Measurements from ENCODE around the gene TC2N.
"Not testable (repeated sequence)": the region's sequence is repeated elsewhere in the genome, so short reads cannot be mapped to it uniquely, and the experiment has no call there.

The TC2N gene

GRCh38 chr14:91901449-91902226 lies 34.3 kb upstream of the TC2N start:
- no peak for TF ChIP-seq EZH2 (IDR thresholded peaks at IDR 0.05; ENCODE audit: borderline replicate concordance, low read length)
- TF ChIP-seq, protein P1, sequence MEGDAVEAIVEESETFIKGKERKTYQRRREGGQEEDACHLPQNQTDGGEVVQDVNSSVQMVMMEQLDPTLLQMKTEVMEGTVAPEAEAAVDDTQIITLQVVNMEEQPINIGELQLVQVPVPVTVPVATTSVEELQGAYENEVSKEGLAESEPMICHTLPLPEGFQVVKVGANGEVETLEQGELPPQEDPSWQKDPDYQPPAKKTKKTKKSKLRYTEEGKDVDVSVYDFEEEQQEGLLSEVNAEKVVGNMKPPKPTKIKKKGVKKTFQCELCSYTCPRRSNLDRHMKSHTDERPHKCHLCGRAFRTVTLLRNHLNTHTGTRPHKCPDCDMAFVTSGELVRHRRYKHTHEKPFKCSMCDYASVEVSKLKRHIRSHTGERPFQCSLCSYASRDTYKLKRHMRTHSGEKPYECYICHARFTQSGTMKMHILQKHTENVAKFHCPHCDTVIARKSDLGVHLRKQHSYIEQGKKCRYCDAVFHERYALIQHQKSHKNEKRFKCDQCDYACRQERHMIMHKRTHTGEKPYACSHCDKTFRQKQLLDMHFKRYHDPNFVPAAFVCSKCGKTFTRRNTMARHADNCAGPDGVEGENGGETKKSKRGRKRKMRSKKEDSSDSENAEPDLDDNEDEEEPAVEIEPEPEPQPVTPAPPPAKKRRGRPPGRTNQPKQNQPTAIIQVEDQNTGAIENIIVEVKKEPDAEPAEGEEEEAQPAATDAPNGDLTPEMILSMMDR (IDR thresholded peaks at IDR 0.05; ENCODE audit: low read length), result no peak
- H3K36me3 ChIP-seq (ENCODE audit: insufficient read depth, low read length), result no peaks in the 10 kb centered on the region
- H3K9me3 ChIP-seq (ENCODE audit: low read length), result no peaks in the 10 kb centered on the region
- H2AFZ ChIP-seq (ENCODE audit: low read length), result no peak overlapping the region
- no peaks in the 10 kb centered on the region for H3K9me2 ChIP-seq (ENCODE audit: low read depth, low read length)
- H3K4me2 ChIP-seq (ENCODE audit: low read length), result no peak overlapping the region
- no peak overlapping the region for H3K9ac ChIP-seq (ENCODE audit: low read length)
- H3K27me3 ChIP-seq (ENCODE audit: insufficient read depth, low read length), result no peaks in the 10 kb centered on the region
- H3K79me2 ChIP-seq (ENCODE audit: insufficient read depth, low read length), result no peaks in the 10 kb centered on the region
- H3F3A ChIP-seq (ENCODE audit: insufficient read depth, low read length), result no peaks in the 10 kb centered on the region
- no peak overlapping the region for H3K27ac ChIP-seq (ENCODE audit: low read depth, low read length, poor library complexity, severe bottlenecking)
- H3K4me1 ChIP-seq (ENCODE audit: insufficient read depth, low read length, severe bottlenecking), result no peaks in the 10 kb centered on the region
- no peak overlapping the region for H3K4me3 ChIP-seq (ENCODE audit: low read depth, low read length, poor library complexity, severe bottlenecking)
- no peaks in the 10 kb centered on the region for H4K20me1 ChIP-seq (ENCODE audit: insufficient read depth, low read length)

- H3K9ac ChIP-seq (ENCODE audit: low read length), result no peak overlapping the region
- no peak overlapping the region for H3K4me3 ChIP-seq (ENCODE audit: low read depth, low read length, poor library complexity, severe bottlenecking)
- H3K27me3 ChIP-seq (ENCODE audit: insufficient read depth, low read length), result no peaks in the 10 kb centered on the region
- no peak overlapping the region for H3K27ac ChIP-seq (ENCODE audit: low read depth, low read length, poor library complexity, severe bottlenecking)
- no peaks in the 10 kb centered on the region for H3K4me1 ChIP-seq (ENCODE audit: insufficient read depth, low read length, severe bottlenecking)
- H3K9me2 ChIP-seq (ENCODE audit: low read depth, low read length), result no peaks in the 10 kb centered on the region
- no peaks in the 10 kb centered on the region for H3F3A ChIP-seq (ENCODE audit: insufficient read depth, low read length)
- H2AFZ ChIP-seq (ENCODE audit: low read length), result no peak overlapping the region
- no peaks in the 10 kb centered on the region for H3K79me2 ChIP-seq (ENCODE audit: insufficient read depth, low read length)
- H3K36me3 ChIP-seq (ENCODE audit: insufficient read depth, low read length), result no peaks in the 10 kb centered on the region
- no peaks in the 10 kb centered on the region for H4K20me1 ChIP-seq (ENCODE audit: insufficient read depth, low read length)
- H3K9me3 ChIP-seq (ENCODE audit: low read length), result no peaks in the 10 kb centered on the region
- TF ChIP-seq EZH2 (IDR thresholded peaks at IDR 0.05; ENCODE audit: borderline replicate concordance, low read length), result no peak
- H3K4me2 ChIP-seq (ENCODE audit: low read length), result no peak overlapping the region
These were observed 32.5 kb upstream of the TC2N start for GRCh38 chr14:91899806-91900205.

DNA sequence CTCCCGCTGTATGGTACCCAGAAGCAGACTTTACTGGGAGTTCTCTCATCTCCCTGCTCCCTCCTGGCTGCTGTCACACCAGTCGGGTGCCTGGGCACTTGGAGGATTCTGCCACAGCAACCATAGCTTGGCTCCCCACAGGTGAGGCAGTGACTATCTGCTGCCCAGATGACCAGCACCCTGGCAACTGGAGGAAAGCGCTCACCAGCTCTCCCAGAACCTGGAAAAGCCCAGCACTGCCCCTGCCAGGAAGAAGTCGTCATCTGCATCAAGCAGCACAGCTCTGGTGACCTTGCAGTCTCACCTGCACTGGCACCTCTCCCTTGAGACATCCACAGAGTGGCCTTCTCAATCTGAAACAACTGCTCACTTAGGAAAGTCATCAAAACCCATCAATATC lies 31.9 kb upstream of the TC2N start:
- no peak for TF ChIP-seq EZH2 (IDR thresholded peaks at IDR 0.05; ENCODE audit: borderline replicate concordance, low read length)
- TF ChIP-seq, protein P1 (IDR thresholded peaks at IDR 0.05; ENCODE audit: low read length), result peak; percentile 38; the same call in 1 of the 2 replicates
- Histone ChIP-seq H4K20me1 (ENCODE audit: insufficient read depth, low read length) (no peaks in the 10 kb centered on the region), H2AFZ (ENCODE audit: low read length) (no peak overlapping the region), H3K9me2 (ENCODE audit: low read depth, low read length) (no peaks in the 10 kb centered on the region), H3K9ac (ENCODE audit: low read length) (no peak overlapping the region), H3K4me3 (ENCODE audit: low read depth, low read length, poor library complexity, severe bottlenecking) (no peak overlapping the region), H3K27ac (ENCODE audit: low read depth, low read length, poor library complexity, severe bottlenecking) (no peak overlapping the region), H3K4me1 (ENCODE audit: insufficient read depth, low read length, severe bottlenecking) (no peaks in the 10 kb centered on the region), H3K79me2 (ENCODE audit: insufficient read depth, low read length) (no peaks in the 10 kb centered on the region), H3K9me3 (ENCODE audit: low read length) (no peaks in the 10 kb centered on the region), H3F3A (ENCODE audit: insufficient read depth, low read length) (no peaks in the 10 kb centered on the region), H3K36me3 (ENCODE audit: insufficient read depth, low read length) (no peaks in the 10 kb centered on the region), H3K4me2 (ENCODE audit: low read length) (no peak overlapping the region), H3K27me3 (ENCODE audit: insufficient read depth, low read length) (no peaks in the 10 kb centered on the region)

DNA sequence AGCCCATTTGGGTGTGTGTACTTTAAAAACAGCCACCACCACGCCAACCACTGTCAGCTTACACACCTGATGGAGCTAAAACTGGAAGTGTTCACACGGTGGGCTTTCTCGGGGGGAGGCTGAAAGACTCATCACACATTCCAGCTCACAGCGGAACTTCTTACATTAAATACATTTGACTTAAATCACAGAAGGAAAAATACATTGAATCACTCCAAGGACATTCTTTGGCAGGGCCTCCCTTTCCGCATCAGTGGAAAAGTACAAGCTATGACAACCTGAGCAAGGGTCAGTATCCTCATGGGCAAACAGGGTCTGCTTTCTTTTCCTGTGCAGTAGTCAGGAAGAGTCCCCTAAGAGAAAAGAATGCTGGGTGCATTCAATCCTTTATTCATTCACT lies 31.0 kb upstream of the TC2N start:
- no peaks in the 10 kb centered on the region for H3K36me3 ChIP-seq (ENCODE audit: insufficient read depth, low read length)
- H3K9me2 ChIP-seq (ENCODE audit: low read depth, low read length), result no peaks in the 10 kb centered on the region
- H4K20me1 ChIP-seq (ENCODE audit: insufficient read depth, low read length), result no peaks in the 10 kb centered on the region
- no peak overlapping the region for H3K4me3 ChIP-seq (ENCODE audit: low read depth, low read length, poor library complexity, severe bottlenecking)
- H3K79me2 ChIP-seq (ENCODE audit: insufficient read depth, low read length), result no peaks in the 10 kb centered on the region
- H3K9me3 ChIP-seq (ENCODE audit: low read length), result no peaks in the 10 kb centered on the region
- no peaks in the 10 kb centered on the region for H3F3A ChIP-seq (ENCODE audit: insufficient read depth, low read length)
- H2AFZ ChIP-seq (ENCODE audit: low read length), result no peak overlapping the region
- no peaks in the 10 kb centered on the region for H3K27me3 ChIP-seq (ENCODE audit: insufficient read depth, low read length)
- no peak overlapping the region for H3K27ac ChIP-seq (ENCODE audit: low read depth, low read length, poor library complexity, severe bottlenecking)
- TF ChIP-seq EZH2 (IDR thresholded peaks at IDR 0.05; ENCODE audit: borderline replicate concordance, low read length), result no peak
- TF ChIP-seq, protein P1 (IDR thresholded peaks at IDR 0.05; ENCODE audit: low read length), result no peak
- H3K4me1 ChIP-seq (ENCODE audit: insufficient read depth, low read length, severe bottlenecking), result peaks cover 2% of the 10 kb centered on the region
- no peak overlapping the region for H3K9ac ChIP-seq (ENCODE audit: low read length)
- no peak overlapping the region for H3K4me2 ChIP-seq (ENCODE audit: low read length)

- not testable (repeated sequence) for H3K36me3 ChIP-seq (ENCODE audit: insufficient read depth, low read length); H3K4me1 ChIP-seq (ENCODE audit: insufficient read depth, low read length, severe bottlenecking); H3K9me2 ChIP-seq (ENCODE audit: low read depth, low read length); H3K4me3 ChIP-seq (ENCODE audit: low read depth, low read length, poor library complexity, severe bottlenecking); H3F3A ChIP-seq (ENCODE audit: insufficient read depth, low read length); H2AFZ ChIP-seq (ENCODE audit: low read length); H3K27ac ChIP-seq (ENCODE audit: low read depth, low read length, poor library complexity, severe bottlenecking); H3K9me3 ChIP-seq (ENCODE audit: low read length); H3K79me2 ChIP-seq (ENCODE audit: insufficient read depth, low read length); H4K20me1 ChIP-seq (ENCODE audit: insufficient read depth, low read length); H3K27me3 ChIP-seq (ENCODE audit: insufficient read depth, low read length); H3K4me2 ChIP-seq (ENCODE audit: low read length); H3K9ac ChIP-seq (ENCODE audit: low read length)
These were observed 30.4 kb upstream of the TC2N start for GRCh38 chr14:91897716-91898115.
